PC-3 (cell line): Measurements from ENCODE around the gene DGKI.

ENCODE experiments used
- CTCF ChIP-seq: fragments of 300-600 bp; sonication (generic); conservative IDR thresholded peaks from 2 replicates; pipeline ENCODE4 v1.5.1; 2017; ENCODE audit warnings: antibody characterized with exemption, low read depth, mild to moderate bottlenecking, low read length
- EZH2phosphoT487 ChIP-seq: fragments of 300-600 bp; sonication (generic); IDR thresholded peaks from 2 replicates; pipeline ENCODE4 v1.6.1; 2018; ENCODE audit warnings: mild to moderate bottlenecking, antibody characterized with exemption, low read length, borderline replicate concordance

- no peak for TF ChIP-seq CTCF
- TF ChIP-seq EZH2phosphoT487: no peak
Observed at GRCh38 chr7:137523171-137523570, 323.6 kb downstream of the DGKI start.
